ENCODE results near the gene HBG2. TPM values are rescaled to one million over a fixed set of nuclear protein-coding genes. Genes with fewer than 3 reads are reported as not detected.

HBG2 gene
- total RNA-seq, 1 donor from 2014 or later = not detected

- no peak for TF ChIP-seq CTCF (IDR thresholded peaks at IDR 0.05; ENCODE audit: insufficient read depth, low read length, poor library complexity, severe bottlenecking)
- no peak for DNase-seq (ENCODE audit: low read depth)
- no peaks in the 10 kb centered on the region for H3K36me3 ChIP-seq (ENCODE audit: control insufficient read depth, insufficient read depth, low read length)
- H3K4me3 ChIP-seq (ENCODE audit: low read depth, low read length) = no peak overlapping the region
- H3K27me3 ChIP-seq (ENCODE audit: control insufficient read depth, insufficient read depth, low read length) = no peaks in the 10 kb centered on the region
Observed at GRCh38 chr11:5288906-5289550, 34.4 kb upstream of the HBG2 start.

- Histone ChIP-seq H3K4me3 (ENCODE audit: low read depth, low read length) (no peak overlapping the region), H3K36me3 (ENCODE audit: control insufficient read depth, insufficient read depth, low read length) (no peaks in the 10 kb centered on the region), H3K27me3 (ENCODE audit: control insufficient read depth, insufficient read depth, low read length) (no peaks in the 10 kb centered on the region)
- TF ChIP-seq CTCF (IDR thresholded peaks at IDR 0.05; ENCODE audit: insufficient read depth, low read length, poor library complexity, severe bottlenecking) = no peak
- no peak for DNase-seq (ENCODE audit: low read depth)
Observed at GRCh38 chr11:5288108-5288905, 33.7 kb upstream of the HBG2 start.

- no peak for TF ChIP-seq CTCF (IDR thresholded peaks at IDR 0.05; ENCODE audit: insufficient read depth, low read length, poor library complexity, severe bottlenecking)
- DNase-seq (ENCODE audit: low read depth) = no peak
- Histone ChIP-seq H3K4me3 (ENCODE audit: low read depth, low read length) (no peak overlapping the region), H3K27me3 (ENCODE audit: control insufficient read depth, insufficient read depth, low read length) (no peaks in the 10 kb centered on the region), H3K36me3 (ENCODE audit: control insufficient read depth, insufficient read depth, low read length) (no peaks in the 10 kb centered on the region)
Observed at GRCh38 chr11:5286901-5287300, 32.3 kb upstream of the HBG2 start.

- no peaks in the 10 kb centered on the region for H3K27me3 ChIP-seq (ENCODE audit: control insufficient read depth, insufficient read depth, low read length)
- no peak for DNase-seq (ENCODE audit: low read depth)
- no peak overlapping the region for H3K4me3 ChIP-seq (ENCODE audit: low read depth, low read length)
- no peaks in the 10 kb centered on the region for H3K36me3 ChIP-seq (ENCODE audit: control insufficient read depth, insufficient read depth, low read length)
- no peak for TF ChIP-seq CTCF (IDR thresholded peaks at IDR 0.05; ENCODE audit: insufficient read depth, low read length, poor library complexity, severe bottlenecking)
Observed at GRCh38 chr11:5286351-5286750, 31.8 kb upstream of the HBG2 start.

- DNase-seq (ENCODE audit: low read depth) = no peak
- Histone ChIP-seq H3K4me3 (ENCODE audit: low read depth, low read length) (no peak overlapping the region), H3K36me3 (ENCODE audit: control insufficient read depth, insufficient read depth, low read length) (no peaks in the 10 kb centered on the region), H3K27me3 (ENCODE audit: control insufficient read depth, insufficient read depth, low read length) (no peaks in the 10 kb centered on the region)
- TF ChIP-seq CTCF (IDR thresholded peaks at IDR 0.05; ENCODE audit: insufficient read depth, low read length, poor library complexity, severe bottlenecking) = no peak
Observed at GRCh38 chr11:5285703-5286340, 31.2 kb upstream of the HBG2 start.
